RPMI7951 (cell line): Measurements from ENCODE around the gene JUND. TPM values are rescaled to one million over a fixed set of nuclear protein-coding genes. Genes with fewer than 3 reads are reported as not detected.

Experiments
- DNase-seq: peaks from one replicate; pipeline ENCODE4 v3.0.0-alpha.2; 2012; ENCODE audit warnings: low read depth
- total RNA-seq: library from RNA; depleted of rRNA; stranded (reverse); fragments of >200 nt; shearing (Covaris generic); gene quantifications from 2 replicates; pipeline ENCODE4 v1.2.3, GENCODE V29; 2014

JUND gene
- total RNA-seq, 1 experiment from 2014 or later, result 22.0 TPM

DNA sequence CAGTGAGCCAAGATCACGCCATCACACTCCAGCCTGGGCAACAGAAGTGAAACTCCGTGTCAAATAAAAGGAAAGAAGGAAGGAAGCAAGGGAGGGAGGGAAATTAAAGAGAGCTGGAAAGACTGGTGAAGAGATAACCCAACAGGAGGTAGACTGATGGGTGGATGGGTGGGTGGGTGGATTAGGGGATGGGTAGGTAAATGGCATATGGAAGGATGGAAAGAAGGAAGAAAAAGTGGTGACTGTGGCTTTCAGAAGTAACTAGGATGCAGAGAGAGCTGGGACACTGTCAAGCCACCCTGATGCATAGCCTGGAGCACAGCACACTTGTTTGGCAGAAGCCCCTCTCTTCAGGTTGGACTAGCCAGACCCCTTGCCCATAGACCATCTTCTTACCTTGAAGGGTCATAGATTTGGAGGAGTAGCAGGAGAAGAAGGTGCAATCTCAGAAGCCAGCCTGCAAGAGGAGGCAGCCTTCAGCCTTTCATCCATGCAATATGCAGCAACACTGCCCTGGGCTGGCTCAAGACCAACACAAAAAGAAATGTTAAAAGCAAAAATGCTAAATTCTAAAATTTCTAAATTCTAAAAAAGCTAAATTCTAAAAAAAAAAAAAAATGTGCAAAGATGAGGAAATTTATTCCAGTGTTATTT is 12.2 kb downstream of the JUND start:
- DNase-seq, result no peak

DNA sequence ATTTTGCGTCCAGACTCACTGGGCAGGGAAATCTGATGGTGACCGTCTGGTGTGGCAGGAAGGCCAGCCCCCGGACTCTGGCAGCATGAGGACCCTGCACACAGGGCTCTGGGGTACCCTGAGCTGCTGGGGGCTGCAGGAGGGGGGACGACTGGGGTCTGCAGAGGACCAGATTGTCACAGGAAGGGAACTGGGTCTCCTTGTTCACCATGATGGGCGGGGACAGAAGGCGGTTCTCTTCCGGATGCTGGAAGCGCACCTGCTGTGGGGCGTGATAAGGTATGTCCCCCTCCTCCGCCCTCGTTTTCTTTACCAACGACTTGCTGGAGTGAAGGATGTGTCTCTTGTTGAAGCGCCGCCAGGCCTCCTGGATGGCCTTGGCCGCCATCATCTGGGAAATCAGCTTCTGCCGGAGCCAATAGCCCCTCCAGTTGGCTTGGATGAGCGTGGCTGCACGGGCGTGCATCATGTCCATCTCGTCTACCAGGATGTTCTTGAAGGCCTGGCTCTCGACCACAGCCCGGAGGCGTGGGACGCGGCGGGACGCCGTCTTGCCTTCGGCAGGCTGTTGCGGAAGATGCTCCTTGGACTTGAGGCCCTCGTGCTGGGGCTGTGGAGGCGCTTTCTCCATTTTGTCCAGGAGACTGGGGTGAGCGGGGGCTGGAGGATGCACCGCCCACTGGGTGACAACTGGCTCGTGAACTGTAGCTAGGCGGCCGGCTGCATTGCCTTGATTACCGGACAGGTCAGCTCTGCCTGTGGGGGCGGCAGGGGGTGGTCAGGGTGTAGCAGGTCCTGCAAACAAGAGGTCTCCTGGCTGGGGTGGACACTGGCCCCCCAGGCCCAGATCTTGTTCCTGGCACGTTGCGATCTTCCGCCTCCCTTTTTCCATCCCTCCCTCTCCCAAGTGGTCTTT is 14.4 kb downstream of the JUND start:
- DNase-seq, result no peak

DNA sequence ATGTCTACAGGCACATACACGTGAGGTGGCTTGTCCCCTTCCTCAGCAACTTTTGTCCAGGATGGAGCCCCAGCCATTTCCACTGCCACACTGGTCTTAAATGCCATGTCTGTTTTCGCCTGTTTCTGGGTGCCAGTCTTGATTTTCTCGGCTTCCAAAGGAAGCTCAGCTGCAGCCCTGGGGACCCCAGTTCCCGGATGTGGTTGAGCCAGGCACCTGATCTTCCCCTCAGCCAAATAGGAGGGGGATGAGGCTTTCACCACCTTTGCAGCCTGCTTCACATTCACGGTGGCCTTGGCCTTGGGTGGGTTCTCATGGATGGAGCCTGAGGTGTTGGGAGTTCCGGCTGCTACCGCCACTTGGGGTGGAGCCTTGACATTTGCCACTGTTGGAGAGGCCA is 15.8 kb downstream of the JUND start:
- no peak for DNase-seq

DNA sequence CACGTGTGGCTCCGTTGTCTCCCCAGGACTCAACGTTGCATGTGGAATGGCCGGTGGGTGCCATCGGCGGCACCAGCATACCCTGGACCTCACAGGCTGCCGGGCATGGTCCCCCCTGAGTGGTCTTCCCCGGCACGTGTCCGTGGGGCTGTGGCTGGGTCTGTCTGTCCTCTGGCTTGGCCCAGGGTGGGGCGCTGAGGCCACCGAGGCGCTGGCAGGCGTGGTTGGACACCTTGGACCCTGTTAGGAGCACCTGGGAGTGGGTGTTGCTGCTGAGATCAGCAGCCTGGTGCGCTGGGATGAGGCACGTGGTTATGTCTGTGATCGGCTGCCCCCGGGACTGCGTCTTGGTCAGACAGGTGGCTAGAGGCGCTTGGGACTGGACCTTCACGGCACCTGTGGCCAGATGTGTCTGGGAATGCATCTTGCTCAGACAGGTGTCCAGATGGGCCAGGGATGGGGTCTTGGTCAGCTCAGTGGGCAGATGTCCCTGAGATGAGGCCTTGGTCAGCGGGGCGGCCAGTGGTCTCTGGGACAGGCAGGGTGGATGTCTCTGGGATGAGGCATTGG is 16.4 kb downstream of the JUND start:
- no peak for DNase-seq

DNA sequence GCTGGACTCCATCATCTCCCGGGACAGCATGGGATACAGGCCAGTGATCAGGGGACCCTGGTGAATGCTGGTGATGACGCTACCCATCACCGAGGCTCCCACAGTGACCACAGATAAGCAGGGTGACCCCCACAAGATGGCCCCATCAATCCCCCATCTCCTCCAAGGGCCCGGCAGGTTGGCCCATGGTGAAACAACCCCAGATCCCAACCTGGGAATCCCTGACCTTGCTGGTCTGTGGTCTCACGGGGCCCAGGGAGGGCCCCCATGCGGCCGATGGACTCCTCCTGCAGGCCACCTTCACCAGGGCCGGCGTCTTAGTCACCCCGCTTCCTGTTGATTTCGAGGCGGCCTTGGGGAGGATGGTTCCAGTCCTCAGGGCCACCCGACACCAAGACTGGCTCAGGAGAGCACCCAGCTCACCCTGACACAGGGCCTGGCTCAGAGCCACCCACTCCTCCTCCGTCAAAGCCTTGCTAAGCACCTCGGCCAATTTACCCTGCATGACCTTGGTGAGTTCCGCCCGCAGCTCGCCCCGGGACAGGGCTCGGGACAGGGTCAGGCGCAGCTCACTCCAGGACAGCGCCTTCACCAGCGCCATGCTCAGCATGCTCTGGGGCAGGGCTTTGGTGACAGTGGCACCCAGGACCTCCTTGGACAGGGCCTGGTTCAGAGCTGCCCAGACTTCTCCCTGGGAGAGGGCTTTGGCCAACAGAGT is 17.1 kb downstream of the JUND start:
- DNase-seq, result no peak

DNA sequence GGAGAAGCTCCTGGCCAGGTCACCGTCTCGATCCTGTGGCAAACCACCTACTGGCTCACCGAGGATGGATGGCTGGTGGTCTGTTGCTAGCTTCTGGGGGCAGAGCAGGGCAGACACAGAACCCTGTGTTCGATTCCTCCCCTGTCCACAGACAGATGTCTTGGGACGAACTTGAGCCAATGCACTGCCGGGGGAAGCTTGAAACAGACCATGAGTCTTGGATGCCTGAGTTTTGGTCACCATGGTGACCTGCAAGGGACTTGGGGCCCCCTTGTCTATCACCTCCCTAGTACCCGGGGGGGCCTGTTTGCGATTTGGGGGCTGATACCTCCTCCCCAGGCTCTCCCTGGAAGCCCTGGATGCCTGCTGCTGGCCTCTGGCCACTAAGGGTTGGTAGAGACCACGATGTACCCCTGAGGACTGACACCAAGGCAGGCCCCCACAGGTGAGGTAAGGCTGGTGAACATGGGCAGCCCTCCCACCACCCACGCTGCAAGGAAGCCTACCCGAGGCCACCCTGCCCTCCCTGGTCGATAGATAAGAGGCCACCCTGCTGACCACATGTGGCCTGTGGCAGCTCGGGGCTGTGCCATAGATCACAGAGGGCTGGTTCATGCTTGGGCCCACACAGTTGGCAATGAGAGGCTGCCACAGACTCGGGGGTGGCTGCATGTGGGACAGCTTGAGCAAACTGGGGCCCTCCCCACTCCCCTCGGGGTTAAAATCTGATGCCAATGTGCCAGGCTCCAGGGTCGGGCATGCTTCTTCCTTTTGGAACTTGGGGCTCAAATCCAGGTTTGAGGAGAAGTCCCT is 17.9 kb downstream of the JUND start:
- no peak for DNase-seq

DNA sequence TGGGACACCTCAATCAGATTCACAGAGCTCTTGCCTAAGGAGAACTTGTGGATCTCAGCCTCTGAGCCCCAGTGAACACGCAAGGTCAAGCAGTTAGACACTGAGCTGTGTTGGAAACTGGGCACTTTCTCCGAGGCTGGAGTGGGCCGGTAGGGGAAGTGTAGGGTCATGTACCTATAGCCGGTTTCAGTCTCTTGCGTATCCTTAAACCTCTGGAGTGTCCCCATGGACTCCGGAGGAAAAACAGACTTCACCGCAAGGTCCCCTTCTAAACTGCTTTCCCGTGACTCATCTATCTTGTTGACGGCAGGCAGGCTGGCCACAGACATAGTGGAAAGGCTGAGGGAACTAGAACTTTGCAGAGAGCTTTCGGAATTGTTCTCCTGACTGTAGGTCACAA is 18.5 kb downstream of the JUND start:
- DNase-seq, result peak; percentile 54

DNA sequence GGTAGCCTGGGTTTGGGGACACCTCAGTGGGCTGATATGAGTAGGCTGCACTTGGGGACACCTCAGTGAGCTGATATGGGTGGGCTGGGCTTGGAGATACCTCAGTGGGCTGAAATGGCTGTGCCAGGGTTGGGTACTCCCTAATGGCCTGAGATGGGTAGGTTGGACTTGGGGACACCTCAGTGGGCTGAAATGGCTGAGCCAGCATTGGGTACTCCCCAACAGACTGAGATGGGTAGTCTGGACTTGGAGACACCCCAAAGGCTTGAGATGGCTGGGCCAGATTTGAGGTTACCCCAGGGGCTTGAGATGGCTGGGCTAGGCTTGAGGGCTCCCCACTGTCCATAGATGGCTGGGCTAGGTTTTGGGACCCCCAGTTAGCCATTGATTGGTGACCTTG is 19.3 kb downstream of the JUND start:
- no peak for DNase-seq

DNA sequence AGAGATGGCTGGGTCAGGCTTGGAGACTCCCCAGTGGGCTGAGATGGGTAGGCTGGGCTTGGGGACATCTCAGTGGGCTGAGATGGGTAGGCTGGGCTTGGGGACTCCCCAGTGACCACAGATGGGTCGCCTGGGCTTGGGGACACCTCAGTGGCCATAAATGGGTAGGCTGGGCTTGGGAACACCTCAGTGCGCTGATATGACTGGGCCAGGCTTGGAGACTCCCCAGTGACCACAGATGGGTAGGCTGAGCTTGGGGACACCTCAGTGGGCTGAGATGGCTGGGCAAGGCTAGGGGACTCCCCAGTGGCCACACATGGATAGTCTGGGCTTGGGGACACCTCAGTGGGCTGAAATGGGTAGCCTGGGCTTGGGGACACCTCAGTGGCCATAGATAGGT is 19.9 kb downstream of the JUND start:
- DNase-seq, result no peak

DNA sequence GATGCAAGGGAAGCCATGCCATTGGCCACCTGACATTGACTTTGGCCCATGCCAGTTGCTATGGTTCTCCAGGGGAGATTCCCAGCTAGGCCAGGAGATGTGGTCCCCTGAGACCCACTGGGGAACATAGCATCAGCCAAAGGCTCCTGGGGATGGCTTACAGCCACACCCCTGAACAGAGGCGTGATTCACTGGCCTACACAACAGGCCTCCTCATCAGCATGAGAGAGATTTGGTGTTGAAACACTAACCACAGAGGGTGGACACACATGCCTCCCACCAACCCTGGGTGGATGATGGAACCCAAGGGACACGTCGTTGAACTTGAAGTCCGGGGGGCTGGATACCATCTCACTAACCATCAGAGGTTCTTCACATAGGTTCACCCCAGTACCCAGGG is 21.5 kb downstream of the JUND start:
- DNase-seq, result no peak

DNA sequence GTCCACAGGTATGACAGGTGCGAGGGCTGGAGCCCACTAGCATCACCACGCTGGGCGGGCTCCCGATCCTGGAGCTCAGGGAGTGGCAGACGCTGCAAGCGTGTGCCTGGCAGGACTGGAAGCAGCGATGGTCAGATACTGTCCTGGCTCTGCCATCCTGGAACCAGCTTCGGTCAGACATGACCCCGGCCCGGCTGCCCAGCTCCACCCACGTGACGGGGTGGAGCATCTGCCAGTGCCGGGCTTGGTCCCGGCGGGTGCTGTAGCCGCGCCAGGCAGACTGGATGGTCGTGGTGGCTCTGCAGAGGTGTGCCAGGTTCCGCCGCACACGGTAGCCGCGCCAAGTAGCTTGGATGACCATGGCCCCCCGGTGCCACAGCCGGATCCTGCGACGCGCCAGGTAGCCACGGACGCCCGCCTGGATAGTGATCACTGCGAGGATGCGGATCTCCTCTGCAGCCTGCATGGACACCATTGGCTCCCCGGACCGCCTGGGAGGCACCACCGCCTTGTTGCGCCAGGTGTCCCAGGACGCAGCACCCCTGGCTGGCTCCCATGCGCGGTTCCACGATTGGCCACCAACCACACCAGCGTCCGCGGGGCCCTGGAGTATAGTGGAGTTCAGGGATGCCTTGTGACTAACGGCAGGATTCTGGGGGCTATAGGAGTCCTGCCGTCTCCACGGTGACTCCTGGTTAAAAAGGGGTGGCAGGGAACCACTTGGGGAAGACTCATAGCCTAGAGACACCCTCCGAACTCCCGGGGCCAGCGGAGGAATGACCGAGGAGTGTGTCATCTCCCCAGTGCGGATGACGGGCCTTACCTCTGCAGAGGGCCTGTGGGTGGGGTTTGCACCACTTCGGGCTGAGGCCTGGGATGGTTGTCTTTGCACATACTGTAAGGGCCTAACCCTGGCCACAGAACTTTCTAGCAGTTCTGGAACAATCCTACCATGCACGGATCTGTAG is 23.6 kb downstream of the JUND start:
- DNase-seq, result no peak

DNA sequence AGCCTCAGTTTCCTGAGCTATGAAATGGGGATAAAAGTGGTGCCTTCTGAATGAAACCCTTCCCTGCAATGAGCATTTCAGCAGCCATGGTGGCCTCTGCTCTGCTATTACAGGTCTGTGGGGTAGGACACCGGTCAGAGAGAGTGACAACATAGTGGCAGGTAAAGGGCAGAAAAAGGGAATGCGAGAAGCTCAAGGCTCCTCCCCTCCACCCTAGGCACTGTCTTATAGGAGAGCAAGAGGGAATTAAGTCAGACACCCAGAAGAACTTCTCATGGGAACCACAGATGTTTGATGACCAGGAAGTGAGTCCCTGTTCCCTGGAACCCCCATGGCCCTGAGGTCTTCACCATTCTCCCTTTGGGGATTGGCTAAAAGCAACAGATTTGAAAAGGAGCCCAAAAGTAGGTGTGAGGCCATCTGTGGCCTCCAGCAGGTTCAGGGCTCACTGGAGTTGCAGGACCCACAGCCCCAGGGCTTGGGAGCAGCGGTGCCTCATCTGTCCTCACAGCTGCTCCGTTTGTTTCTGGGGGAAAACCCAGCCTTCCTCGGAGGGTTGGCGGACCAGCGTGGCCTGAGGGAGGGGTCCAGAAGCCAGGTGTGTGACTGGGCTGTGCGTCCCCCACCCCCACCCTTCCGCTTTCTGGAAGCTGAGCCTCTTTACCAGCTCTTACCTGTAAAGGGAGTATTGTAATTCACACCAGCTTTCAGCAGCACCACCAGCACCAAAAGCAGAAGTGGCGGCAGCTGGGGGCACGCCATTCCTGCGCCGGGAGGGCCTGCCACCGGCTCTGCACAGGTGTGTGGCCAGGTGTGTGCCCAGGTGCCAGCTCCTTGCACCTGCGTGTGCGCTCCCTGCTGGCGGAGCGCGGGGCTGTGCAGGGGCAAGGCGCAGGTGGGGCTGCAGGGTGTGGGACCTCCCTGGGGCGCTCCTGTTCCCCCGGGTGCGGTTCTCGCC is 26.6 kb downstream of the JUND start:
- DNase-seq, result no peak

DNA sequence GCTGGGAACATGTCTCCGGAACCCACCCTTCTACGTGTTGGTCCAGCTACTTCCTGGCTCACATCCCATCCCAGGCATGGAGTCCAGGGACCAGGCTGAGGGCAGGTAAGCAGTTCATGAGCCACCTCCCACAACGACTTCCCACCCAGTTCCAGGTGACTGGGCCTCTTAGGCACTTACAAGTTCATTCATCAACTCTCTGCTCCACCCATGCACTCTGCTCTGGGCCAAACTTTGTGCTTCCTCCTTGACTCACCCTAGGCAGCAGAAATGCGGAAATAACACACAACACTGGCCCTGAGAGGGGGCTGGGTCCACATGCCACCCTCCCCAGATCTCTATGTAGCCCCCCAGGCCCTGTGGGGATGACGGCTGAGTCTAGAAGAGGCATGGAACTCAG is 27.7 kb downstream of the JUND start:
- DNase-seq, result no peak

DNA sequence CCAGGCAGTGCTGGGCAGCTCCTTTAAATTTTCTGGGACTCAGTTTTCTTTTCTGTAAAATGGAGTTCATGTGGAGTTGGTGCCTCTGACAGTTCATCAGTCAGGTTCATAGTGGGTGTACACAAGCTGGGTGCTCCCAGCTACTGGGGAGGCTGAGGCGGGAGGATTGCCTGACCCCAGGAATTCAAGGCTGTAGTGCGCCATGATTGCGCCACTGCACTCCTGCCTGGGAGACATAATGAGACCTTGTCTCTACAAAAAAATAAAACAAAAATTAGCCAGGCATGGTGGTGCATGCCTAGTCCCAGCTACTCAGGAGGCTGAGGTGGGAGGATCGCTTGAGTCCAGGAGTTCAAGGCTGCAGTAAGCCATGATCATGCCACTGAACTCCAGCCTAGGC is 28.3 kb downstream of the JUND start:
- DNase-seq, result no peak

DNA sequence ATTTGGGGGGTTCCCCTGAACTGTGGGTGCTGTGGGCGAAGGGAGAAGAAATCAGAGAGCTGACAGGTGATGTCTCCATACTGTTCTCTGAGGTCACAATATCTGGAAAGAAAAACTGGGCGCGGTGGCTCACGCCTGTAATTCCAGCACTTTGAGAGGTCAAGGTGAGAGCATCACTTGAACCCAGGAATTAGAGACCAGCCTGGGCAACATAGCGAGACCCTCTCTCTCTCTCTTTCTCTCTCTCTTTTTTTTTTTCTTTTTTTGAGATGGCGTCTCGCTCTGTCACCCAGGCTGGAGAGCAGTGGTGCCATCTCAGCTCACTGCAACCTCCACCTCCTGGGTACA is 29.1 kb downstream of the JUND start:
- no peak for DNase-seq

DNA sequence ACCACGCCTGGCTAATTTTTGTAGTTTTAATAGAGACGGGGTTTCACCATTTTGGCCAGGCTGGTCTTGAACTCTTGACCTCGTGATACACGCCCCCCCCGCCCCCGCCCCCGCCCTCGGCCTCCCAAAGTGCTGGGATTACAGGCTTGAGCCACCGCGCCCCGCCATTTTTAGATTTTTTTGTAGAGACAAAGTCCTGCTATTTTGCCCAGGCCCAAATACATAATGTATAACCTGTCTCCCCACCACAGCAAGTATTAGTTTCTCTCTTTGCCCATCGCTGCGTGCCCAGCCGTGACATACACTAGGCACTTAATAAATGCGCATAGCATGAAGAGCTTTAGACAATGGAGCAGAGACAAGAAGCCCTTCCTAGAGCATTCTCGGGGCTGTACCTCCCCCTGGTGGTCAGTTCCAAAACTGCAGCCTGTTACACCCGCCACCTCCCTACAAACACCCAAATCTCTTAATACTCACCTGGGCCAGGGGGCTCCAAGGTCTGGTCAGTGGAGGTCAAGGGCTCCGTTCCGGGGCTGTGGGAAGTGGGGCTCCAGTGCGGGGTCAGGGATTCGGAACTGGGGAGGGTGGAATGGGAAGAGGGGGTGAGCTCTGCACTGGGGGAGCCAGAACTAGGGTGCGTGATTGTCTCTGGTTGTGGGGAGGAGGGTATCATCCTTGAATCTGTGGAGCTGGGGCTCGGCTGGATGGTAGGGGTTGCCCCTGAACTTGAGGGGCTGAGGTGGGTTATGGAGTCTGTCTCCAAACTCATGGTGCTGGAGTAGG is 29.6 kb downstream of the JUND start:
- DNase-seq, result peak; percentile 61

DNA sequence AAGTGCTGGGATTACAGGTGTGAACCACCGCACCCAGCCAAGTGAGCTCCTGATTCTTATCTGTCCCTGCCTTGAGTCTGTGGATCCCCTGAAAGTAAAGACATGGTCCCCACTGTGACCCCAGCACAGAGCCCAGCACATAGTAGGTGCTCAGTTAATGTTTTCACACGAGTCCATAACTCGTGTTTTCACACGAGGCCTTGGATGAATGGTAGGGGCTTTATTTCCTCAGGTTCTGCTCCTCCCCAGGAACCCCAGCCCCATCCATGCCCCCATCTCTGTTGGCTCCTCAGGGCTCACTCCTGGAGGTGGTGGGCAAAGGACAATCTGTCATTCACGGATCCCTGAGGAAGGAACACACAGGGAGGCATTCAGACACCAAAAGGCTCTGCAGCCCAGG is 31.6 kb downstream of the JUND start:
- no peak for DNase-seq

DNA sequence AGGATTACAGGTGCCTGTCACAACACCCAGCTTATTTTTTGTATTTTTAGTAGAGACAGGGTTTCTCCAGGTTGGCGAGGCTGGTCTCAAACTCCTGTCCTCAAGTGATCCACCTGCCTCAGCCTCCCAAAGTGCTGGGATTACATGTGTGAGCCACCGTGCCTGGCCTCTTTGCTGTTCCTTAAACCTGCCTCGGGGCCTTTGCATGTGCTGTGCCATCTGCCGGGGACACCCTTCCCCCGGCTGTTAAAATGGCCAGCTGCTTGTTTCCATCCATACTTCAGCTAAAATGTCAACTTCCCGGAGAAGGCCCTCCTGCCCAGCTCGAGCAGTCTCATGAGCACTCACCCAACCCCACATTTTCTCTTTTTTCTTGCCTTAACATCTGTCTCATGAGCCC is 36.1 kb downstream of the JUND start:
- DNase-seq, result no peak
